ENCODE data around the gene TRAIP.
"Not testable (repeated sequence)": the region's sequence is repeated elsewhere in the genome, so short reads cannot be mapped to it uniquely, and the experiment has no call there.

Gene TRAIP

GRCh38 chr3:49873623-49874022 is 17.3 kb upstream of the TRAIP start:
- no peak for DNase-seq

- DNase-seq, result no peak
These were observed 16.5 kb upstream of the TRAIP start for GRCh38 chr3:49872801-49873281.

- no peak for DNase-seq
These were observed 15.3 kb upstream of the TRAIP start for GRCh38 chr3:49871531-49872153.

GRCh38 chr3:49869525-49870126 is 13.3 kb upstream of the TRAIP start, which contains the start of gene CAMKV:
Gene CAMKV (minus strand): TSS chr3:49869906. CDS start chr3:49862388, 7,518 bp downstream.
- no peak for DNase-seq

- DNase-seq, result no peak
These were observed 12.6 kb upstream of the TRAIP start for GRCh38 chr3:49868862-49869466.

GRCh38 chr3:49867871-49868321 is 11.5 kb upstream of the TRAIP start:
- peak; percentile 28 for DNase-seq

- DNase-seq, result no peak
These were observed 11.0 kb upstream of the TRAIP start for GRCh38 chr3:49867400-49867799.

GRCh38 chr3:49865198-49865784 is 8.9 kb upstream of the TRAIP start:
- DNase-seq, result no peak

GRCh38 chr3:49864505-49864904 is 8.1 kb upstream of the TRAIP start:
- DNase-seq, result no peak

- DNase-seq, result no peak
These were observed 3.4 kb upstream of the TRAIP start for GRCh38 chr3:49859576-49860305.

GRCh38 chr3:49855662-49856061 is 702 bp downstream of the TRAIP start:
- DNase-seq, result no peak

- DNase-seq, result no peak
These were observed 10.7 kb downstream of the TRAIP start for GRCh38 chr3:49845694-49846093.

GRCh38 chr3:49844464-49845183 is 11.7 kb downstream of the TRAIP start:
- no peak for DNase-seq

GRCh38 chr3:49842843-49843517 is 13.4 kb downstream of the TRAIP start:
- DNase-seq, result no peak

GRCh38 chr3:49841806-49842205 is 14.6 kb downstream of the TRAIP start:
- DNase-seq, result no peak

- no peak for DNase-seq
These were observed 15.2 kb downstream of the TRAIP start for GRCh38 chr3:49841126-49841696.

GRCh38 chr3:49840388-49840787 is 16.0 kb downstream of the TRAIP start:
- DNase-seq, result peak; percentile 24

GRCh38 chr3:49839193-49839809 is 17.1 kb downstream of the TRAIP start:
- peak; percentile 77 for DNase-seq

- DNase-seq, result no peak
These were observed 25.0 kb downstream of the TRAIP start for GRCh38 chr3:49831341-49831740.

- DNase-seq, result no peak
These were observed 30.3 kb downstream of the TRAIP start for GRCh38 chr3:49826016-49826415.

GRCh38 chr3:49823131-49823530 is 33.2 kb downstream of the TRAIP start:
- not testable (repeated sequence) for DNase-seq
